Activated CD4-positive, alpha-beta T cell treated with anti-CD3 and anti-CD28 coated beads, Interleukin-2, amount 10 ng/mL, durations not matched to agents 24 days and 14 days (primary cell): ENCODE measurements around the gene PGBD5. TPM values are rescaled to one million over a fixed set of nuclear protein-coding genes. Genes with fewer than 3 reads are reported as not detected.

Source experiments
- DNase-seq: peaks from one replicate; pipeline ENCODE4 v3.0.0; 2022
- H3K27ac Mint-ChIP-seq: one replicate; pipeline ENCODE4 v1.8.0; 2022; ENCODE audit warnings: mild to moderate bottlenecking, mixed read lengths
- H3K27me3 Mint-ChIP-seq: one replicate; pipeline ENCODE4 v1.8.0; 2022; ENCODE audit warnings: mixed read lengths
- H3K36me3 Mint-ChIP-seq: one replicate; pipeline ENCODE4 v1.8.0; 2022; ENCODE audit warnings: low read depth, mild to moderate bottlenecking, mixed read lengths
- H3K4me1 Mint-ChIP-seq: one replicate; pipeline ENCODE4 v1.8.0; 2021; ENCODE audit warnings: mixed read lengths
- H3K4me3 Mint-ChIP-seq: one replicate; pipeline ENCODE4 v1.8.0; 2022; ENCODE audit warnings: mild to moderate bottlenecking, moderate library complexity, mixed read lengths
- H3K9me3 Mint-ChIP-seq: one replicate; pipeline ENCODE4 v1.8.0; 2021; ENCODE audit warnings: mixed read lengths
- intact Hi-C: fragments of 100-400 bp; cut with micrococcal nuclease; formaldehyde crosslinking; loops from one replicate; pipeline ENCODE4 v1.15.1; 2023
- total RNA-seq: library from RNA; stranded (reverse); gene quantifications from 2 replicates; pipeline ENCODE4 v1.2.3, GENCODE V29; 2022

PGBD5 gene
- total RNA-seq, 1 donor from 2014 or later, result 0.09 TPM

- no peaks in the 10 kb centered on the region for H3K9me3 Mint-ChIP-seq
- H3K27ac Mint-ChIP-seq, result no peak overlapping the region
- H3K36me3 Mint-ChIP-seq, result no peaks in the 10 kb centered on the region
- peaks cover 3% of the 10 kb centered on the region for H3K4me1 Mint-ChIP-seq
- peaks cover 31% of the 10 kb centered on the region for H3K27me3 Mint-ChIP-seq
- H3K4me3 Mint-ChIP-seq, result no peak overlapping the region
- no peak for DNase-seq
- intact Hi-C loops, result no loop called here
Observed at GRCh38 chr1:230291731-230292620, 134.2 kb downstream of the PGBD5 start.

- no peak overlapping the region for H3K4me3 Mint-ChIP-seq
- H3K27me3 Mint-ChIP-seq, result peaks cover 23% of the 10 kb centered on the region
- no peaks in the 10 kb centered on the region for H3K9me3 Mint-ChIP-seq
- no peak overlapping the region for H3K27ac Mint-ChIP-seq
- intact Hi-C loops, result no loop called here
- DNase-seq, result no peak
- peaks cover 1% of the 10 kb centered on the region for H3K36me3 Mint-ChIP-seq
- H3K4me1 Mint-ChIP-seq, result peaks cover 3% of the 10 kb centered on the region
Observed at GRCh38 chr1:230289350-230289644, 136.8 kb downstream of the PGBD5 start.

- peaks cover 20% of the 10 kb centered on the region for H3K27me3 Mint-ChIP-seq
- H3K4me1 Mint-ChIP-seq, result peaks cover 3% of the 10 kb centered on the region
- H3K9me3 Mint-ChIP-seq, result no peaks in the 10 kb centered on the region
- intact Hi-C loops, result no loop called here
- H3K27ac Mint-ChIP-seq, result no peak overlapping the region
- H3K4me3 Mint-ChIP-seq, result no peak overlapping the region
- peaks cover 1% of the 10 kb centered on the region for H3K36me3 Mint-ChIP-seq
- DNase-seq, result no peak
Observed at GRCh38 chr1:230288641-230289349, 137.3 kb downstream of the PGBD5 start.

GRCh38 chr1:230287674-230288315 lies 138.3 kb downstream of the PGBD5 start:
- no peak for DNase-seq
- intact Hi-C loops, result no loop called here
- Mint-ChIP-seq H3K36me3 (peaks cover 1% of the 10 kb centered on the region), H3K27me3 (peaks cover 14% of the 10 kb centered on the region), H3K4me3 (no peak overlapping the region), H3K4me1 (peaks cover 3% of the 10 kb centered on the region), H3K27ac (no peak overlapping the region), H3K9me3 (no peaks in the 10 kb centered on the region)

GRCh38 chr1:230286890-230287269 lies 139.3 kb downstream of the PGBD5 start:
- Mint-ChIP-seq H3K9me3 (no peaks in the 10 kb centered on the region), H3K36me3 (peaks cover 3% of the 10 kb centered on the region), H3K4me3 (no peak overlapping the region), H3K4me1 (peaks cover 8% of the 10 kb centered on the region), H3K27ac (no peak overlapping the region), H3K27me3 (peaks cover 9% of the 10 kb centered on the region)
- intact Hi-C loops, result no loop called here
- no peak for DNase-seq

GRCh38 chr1:230286166-230286889 lies 139.8 kb downstream of the PGBD5 start:
- Mint-ChIP-seq H3K27me3 (peaks cover 6% of the 10 kb centered on the region), H3K27ac (peak overlapping the region; percentile 34), H3K4me3 (no peak overlapping the region), H3K9me3 (no peaks in the 10 kb centered on the region), H3K4me1 (peaks cover 8% of the 10 kb centered on the region), H3K36me3 (peaks cover 3% of the 10 kb centered on the region)
- intact Hi-C loops, result no loop called here
- DNase-seq, result no peak

- peaks cover 6% of the 10 kb centered on the region for H3K36me3 Mint-ChIP-seq
- no peak overlapping the region for H3K4me3 Mint-ChIP-seq
- H3K27ac Mint-ChIP-seq, result no peak overlapping the region
- DNase-seq, result no peak
- no peaks in the 10 kb centered on the region for H3K27me3 Mint-ChIP-seq
- intact Hi-C loops, result no loop called here
- H3K4me1 Mint-ChIP-seq, result peaks cover 9% of the 10 kb centered on the region
- H3K9me3 Mint-ChIP-seq, result no peaks in the 10 kb centered on the region
Observed at GRCh38 chr1:230285351-230285750, 140.8 kb downstream of the PGBD5 start.

GRCh38 chr1:230284891-230285290 lies 141.2 kb downstream of the PGBD5 start:
- peaks cover 7% of the 10 kb centered on the region for H3K36me3 Mint-ChIP-seq
- peaks cover 9% of the 10 kb centered on the region for H3K4me1 Mint-ChIP-seq
- no peak overlapping the region for H3K4me3 Mint-ChIP-seq
- H3K27ac Mint-ChIP-seq, result no peak overlapping the region
- intact Hi-C loops, result no loop called here
- H3K9me3 Mint-ChIP-seq, result no peaks in the 10 kb centered on the region
- DNase-seq, result no peak
- H3K27me3 Mint-ChIP-seq, result no peaks in the 10 kb centered on the region

GRCh38 chr1:230283678-230284077 lies 142.5 kb downstream of the PGBD5 start:
- H3K36me3 Mint-ChIP-seq, result peaks cover 16% of the 10 kb centered on the region
- no peaks in the 10 kb centered on the region for H3K9me3 Mint-ChIP-seq
- no peak overlapping the region for H3K4me3 Mint-ChIP-seq
- no peak for DNase-seq
- H3K27me3 Mint-ChIP-seq, result no peaks in the 10 kb centered on the region
- peak overlapping the region; percentile 37 for H3K27ac Mint-ChIP-seq
- peaks cover 14% of the 10 kb centered on the region for H3K4me1 Mint-ChIP-seq
- intact Hi-C loops, result no loop called here

GRCh38 chr1:230282157-230282556 lies 144.0 kb downstream of the PGBD5 start:
- Mint-ChIP-seq H3K9me3 (no peaks in the 10 kb centered on the region), H3K27me3 (no peaks in the 10 kb centered on the region), H3K36me3 (peaks cover 21% of the 10 kb centered on the region), H3K4me3 (no peak overlapping the region), H3K27ac (peak overlapping the region; percentile 70), H3K4me1 (peaks cover 21% of the 10 kb centered on the region)
- no peak for DNase-seq
- intact Hi-C loops, result no loop called here

GRCh38 chr1:230281556-230281955 lies 144.6 kb downstream of the PGBD5 start:
- no peak for DNase-seq
- peak overlapping the region; percentile 34 for H3K27ac Mint-ChIP-seq
- H3K27me3 Mint-ChIP-seq, result no peaks in the 10 kb centered on the region
- H3K4me1 Mint-ChIP-seq, result peaks cover 25% of the 10 kb centered on the region
- H3K9me3 Mint-ChIP-seq, result no peaks in the 10 kb centered on the region
- H3K36me3 Mint-ChIP-seq, result peaks cover 23% of the 10 kb centered on the region
- H3K4me3 Mint-ChIP-seq, result no peak overlapping the region
- intact Hi-C loops, result no loop called here

GRCh38 chr1:230280906-230281413 lies 145.2 kb downstream of the PGBD5 start:
- no peak overlapping the region for H3K4me3 Mint-ChIP-seq
- H3K9me3 Mint-ChIP-seq, result no peaks in the 10 kb centered on the region
- H3K27ac Mint-ChIP-seq, result peak overlapping the region; percentile 34
- peaks cover 25% of the 10 kb centered on the region for H3K4me1 Mint-ChIP-seq
- DNase-seq, result no peak
- H3K36me3 Mint-ChIP-seq, result peaks cover 26% of the 10 kb centered on the region
- no peaks in the 10 kb centered on the region for H3K27me3 Mint-ChIP-seq
- intact Hi-C loops, result no loop called here

GRCh38 chr1:230280054-230280795 lies 145.9 kb downstream of the PGBD5 start:
- H3K27ac Mint-ChIP-seq, result no peak overlapping the region

More at GRCh38 chr1:230280054-230280795, 145.9 kb downstream of the PGBD5 start:
- H3K4me3 Mint-ChIP-seq, result no peak overlapping the region
- no peaks in the 10 kb centered on the region for H3K27me3 Mint-ChIP-seq
- intact Hi-C loops, result no loop called here
- peaks cover 25% of the 10 kb centered on the region for H3K4me1 Mint-ChIP-seq
- peaks cover 26% of the 10 kb centered on the region for H3K36me3 Mint-ChIP-seq
- no peaks in the 10 kb centered on the region for H3K9me3 Mint-ChIP-seq
- no peak for DNase-seq
